Inflammatory macrophage (primary cell): ENCODE measurements around the gene KLF17.
"Not testable (repeated sequence)": the region's sequence is repeated elsewhere in the genome, so short reads cannot be mapped to it uniquely, and the experiment has no call there.

Experiments used
- DNase-seq, 2 donors: peaks; one replicate each; pipeline ENCODE4 v3.0.0-alpha.2; 2020 to 2022

The KLF17 gene

GRCh38 chr1:44108971-44109370, 9.7 kb upstream of the KLF17 start:
- DNase-seq = no peak

- no peak for DNase-seq
These were observed 7.7 kb upstream of the KLF17 start for GRCh38 chr1:44110916-44111315.

GRCh38 chr1:44111861-44112260, 6.8 kb upstream of the KLF17 start:
- DNase-seq = no peak

- no peak for DNase-seq
These were observed 6.1 kb upstream of the KLF17 start for GRCh38 chr1:44112486-44112885.

DNA sequence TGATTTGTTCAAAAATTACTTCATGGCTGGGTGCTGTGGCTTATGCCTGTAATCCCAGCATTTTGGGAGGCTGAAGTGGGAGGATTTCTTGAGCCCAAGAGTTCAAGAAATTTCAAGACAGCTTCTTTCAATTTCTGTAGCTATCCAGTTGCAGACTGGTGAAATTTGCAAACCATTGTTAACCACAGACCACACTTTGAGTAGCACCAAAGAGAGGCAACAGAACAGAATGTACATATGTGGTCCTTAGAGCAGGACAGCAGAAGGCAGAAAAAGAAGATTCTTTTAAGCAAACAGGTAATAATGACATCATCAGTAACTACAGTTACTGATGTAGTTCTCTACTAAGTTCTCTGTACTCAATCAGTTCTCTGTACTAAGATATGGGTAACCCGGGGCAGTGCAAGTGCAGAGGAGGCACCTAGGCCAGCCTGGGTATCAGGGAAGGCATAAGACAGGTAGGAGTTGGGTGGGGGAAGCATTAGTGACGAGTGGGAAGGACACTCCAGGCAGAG, 5.5 kb upstream of the KLF17 start:
- no peak for DNase-seq

- DNase-seq = no peak
These were observed 4.5 kb upstream of the KLF17 start for GRCh38 chr1:44114098-44114497.

DNA sequence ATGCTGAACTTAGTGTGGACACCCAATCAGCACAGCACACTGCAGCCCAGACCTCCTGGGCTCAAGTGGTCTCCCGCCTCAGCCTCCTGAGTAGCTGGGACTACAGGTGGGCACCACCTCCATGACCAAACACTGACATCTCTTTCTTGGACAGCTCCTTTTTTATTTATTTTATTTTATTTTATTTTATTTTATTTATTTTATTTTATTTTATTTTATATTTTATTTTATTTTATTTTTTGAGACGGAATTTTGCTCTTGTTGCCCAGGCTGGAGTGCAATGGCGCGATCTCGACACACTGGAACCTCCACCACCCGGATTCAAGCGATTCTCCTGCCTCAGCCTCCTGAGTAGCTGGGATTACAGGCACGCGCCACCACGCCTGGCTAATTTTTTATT, 1.3 kb upstream of the KLF17 start:
- DNase-seq = not testable (repeated sequence)

DNA sequence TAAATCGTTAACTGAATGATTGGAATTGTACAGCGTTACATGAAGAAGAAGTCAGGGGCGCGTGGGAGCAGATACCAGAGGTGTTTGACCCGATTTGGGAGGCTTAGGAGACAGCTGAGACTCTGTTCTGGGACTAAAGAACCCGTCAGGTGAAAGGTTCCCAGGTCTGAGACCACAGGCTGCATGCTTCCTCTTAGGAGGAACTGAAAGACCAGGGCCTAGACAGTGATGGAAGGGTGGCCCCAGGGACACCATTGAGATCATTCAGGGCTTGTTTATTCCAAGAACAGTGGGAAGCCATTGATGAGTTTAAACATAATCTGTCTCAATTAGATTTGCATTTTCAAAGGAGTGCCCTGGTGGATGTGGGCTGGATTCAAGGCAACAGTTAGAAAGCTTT, 904 bp downstream of the KLF17 start:
- no peak for DNase-seq

- no peak for DNase-seq
These were observed 1.9 kb downstream of the KLF17 start for GRCh38 chr1:44120398-44120949.

GRCh38 chr1:44129616-44130500, 11.2 kb downstream of the KLF17 start:
- DNase-seq = no peak

DNA sequence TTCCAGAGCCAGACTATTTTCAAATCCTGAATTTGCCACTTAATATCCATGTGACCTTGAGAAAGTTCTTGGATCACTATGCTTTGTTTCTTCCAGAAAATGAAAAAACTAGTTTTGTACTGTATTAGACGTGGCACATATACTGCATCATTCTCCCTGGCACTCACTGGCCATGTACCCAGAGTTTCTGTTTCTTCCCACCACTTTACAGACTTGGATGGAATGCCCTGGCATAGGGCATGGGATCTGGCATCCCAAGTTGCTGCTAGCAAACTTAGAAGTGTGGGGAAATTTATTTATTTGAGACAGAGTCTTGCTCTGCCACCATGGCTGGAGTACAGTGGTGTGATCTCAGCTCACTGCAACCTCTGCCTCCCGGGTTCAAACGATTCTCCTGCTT, 12.8 kb downstream of the KLF17 start:
- no peak for DNase-seq

DNA sequence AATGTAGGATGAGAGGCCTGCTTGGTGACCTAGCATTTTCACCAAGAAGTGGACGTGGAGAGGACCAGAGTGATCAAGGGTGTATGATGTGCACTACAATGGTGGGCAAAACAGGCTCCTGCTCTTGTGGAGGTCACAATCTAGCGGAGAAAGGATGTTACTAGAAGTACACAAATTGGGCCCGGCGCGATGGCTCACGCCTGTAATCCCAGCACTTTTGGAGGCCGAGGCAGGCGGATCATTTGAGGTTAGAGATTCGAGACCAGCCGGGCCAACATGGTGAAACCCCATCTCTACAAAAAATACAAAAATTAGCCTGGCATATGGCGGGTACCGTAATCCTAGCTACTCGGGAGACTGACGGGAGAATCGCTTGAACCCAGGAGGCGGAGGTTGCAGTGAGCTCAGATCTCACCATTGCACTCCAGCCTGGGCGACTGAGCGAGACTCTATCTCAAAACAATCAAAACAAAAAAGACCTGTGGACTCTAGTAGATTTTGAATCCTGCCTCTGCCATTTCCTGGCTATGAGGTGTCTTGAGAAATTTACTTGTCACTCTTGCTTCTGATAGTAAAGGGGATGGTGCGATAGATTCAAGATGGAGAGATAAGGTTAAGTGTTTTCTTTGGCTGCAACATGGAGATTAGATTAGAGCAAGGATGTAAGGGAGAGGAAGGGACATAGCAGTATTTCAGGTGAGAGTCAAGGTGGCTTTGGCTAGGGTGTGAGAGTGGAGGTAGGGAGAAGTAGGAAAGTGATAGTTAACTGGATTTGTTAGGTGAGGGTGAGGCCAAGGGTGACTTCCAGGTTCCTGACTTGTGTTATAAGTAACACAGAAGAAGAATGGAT, 15.7 kb downstream of the KLF17 start:
- DNase-seq = no peak

- no peak for DNase-seq
These were observed 17.3 kb downstream of the KLF17 start for GRCh38 chr1:44135886-44136285.

DNA sequence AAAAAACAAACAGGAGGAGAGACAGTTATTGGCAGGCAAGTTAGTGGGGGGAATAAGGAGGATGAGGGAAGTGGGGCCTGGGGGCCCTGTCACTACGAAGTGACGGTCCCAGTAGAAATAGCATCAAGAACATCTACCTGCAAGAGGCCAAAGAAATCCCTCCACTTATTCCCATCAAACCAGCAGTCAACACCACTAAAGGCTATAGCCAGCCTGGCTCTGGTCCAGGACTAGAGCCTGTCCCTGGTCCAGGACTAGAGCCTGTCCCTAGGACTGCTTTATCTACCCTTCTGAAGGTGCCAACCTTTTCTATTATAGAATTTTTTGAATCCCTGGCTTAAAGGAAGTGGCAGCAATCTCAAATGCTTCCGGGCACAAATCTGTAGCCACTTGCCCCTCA, 19.6 kb downstream of the KLF17 start:
- no peak for DNase-seq

GRCh38 chr1:44139565-44139964, 20.9 kb downstream of the KLF17 start:
- not testable (repeated sequence) for DNase-seq

DNA sequence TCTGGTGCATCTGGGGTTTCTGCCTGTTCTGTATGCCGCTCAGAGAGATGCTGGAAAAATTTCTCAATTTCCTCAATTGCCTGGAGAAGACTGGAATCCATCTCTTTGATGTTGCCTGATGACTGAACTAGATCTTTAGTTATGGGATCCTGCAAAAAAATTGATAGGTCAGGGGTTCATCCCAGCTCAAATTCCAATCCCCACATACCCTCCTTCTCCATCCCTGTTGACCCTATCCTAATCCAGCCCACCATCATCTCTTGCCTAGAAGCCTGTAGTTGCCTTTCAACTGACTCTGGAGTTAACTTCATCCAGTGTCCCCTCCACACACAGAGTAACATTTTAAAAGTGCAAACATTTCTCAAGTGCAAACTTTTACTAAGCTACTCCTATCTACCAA, 22.9 kb downstream of the KLF17 start, which contains the start of gene KLF18:
Gene KLF18 (minus strand): TSS at position 101 of the 400 bp plus-strand sequence. CDS start 0 bp downstream, at position 101.
- no peak for DNase-seq

- no peak for DNase-seq
These were observed 26.5 kb downstream of the KLF17 start for GRCh38 chr1:44144962-44145756.

DNA sequence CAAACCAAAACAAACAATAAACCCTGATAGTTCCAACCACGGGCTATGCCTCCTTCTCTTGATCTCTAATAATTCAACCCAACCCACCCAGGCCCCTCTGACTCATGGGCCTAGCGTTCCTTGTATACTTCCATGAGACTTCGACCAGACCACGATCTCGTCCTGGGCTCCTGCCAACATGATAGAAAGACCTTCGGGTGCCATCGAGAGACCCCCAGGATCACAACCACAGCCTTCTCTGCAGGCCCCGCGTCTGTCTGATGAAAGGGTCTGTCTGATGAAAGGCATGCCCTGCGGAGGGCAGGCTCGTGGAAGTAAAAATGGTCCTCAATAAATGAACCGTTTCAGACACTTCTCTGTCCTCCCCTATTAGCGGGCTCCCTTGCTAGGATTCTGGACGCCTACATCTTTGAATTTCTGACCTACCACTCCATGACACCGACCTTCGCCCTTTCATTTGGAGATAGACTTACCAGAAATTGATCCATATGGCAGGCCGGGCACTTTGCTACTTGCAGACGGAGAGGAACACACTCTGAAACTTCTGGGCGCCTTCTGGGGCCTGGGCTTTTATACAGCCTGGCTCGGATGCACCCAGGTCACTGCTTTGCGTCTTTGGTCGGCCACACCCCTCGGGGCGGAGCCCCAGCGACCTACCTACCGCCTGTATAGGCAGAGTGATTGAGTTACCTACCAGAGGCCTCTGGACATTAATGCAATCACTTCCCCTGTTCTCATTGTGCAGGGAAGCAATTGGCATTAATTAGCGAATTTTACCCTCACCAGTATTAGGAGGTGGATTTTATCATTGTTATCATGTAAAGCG, 28.1 kb downstream of the KLF17 start:
- DNase-seq = no peak

GRCh38 chr1:44147582-44147981, 29.0 kb downstream of the KLF17 start:
- no peak for DNase-seq

DNA sequence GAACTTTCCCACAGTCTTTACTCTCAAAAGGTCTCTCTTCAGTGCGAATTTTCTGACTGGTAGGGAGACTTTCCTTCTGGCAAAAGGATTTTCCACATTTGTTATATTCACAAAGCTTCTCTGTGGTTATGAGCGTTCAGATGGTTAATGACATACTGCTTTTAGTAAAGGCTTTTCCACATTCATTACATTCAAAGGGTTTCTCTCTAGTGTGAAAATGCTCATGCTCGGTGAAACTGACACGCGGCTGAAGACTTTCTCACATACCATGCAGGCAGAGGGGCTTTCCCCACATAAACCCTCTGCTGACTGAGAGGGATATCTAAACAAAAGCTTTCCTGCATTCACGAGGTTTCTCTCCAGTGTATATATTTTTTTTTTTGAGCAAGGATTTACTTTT, 32.7 kb downstream of the KLF17 start:
- no peak for DNase-seq

GRCh38 chr1:44151808-44152207, 33.2 kb downstream of the KLF17 start:
- no peak for DNase-seq
